Measurements from ENCODE around the gene CHRNA10. TPM values are rescaled to one million over a fixed set of nuclear protein-coding genes. Genes with fewer than 3 reads are reported as not detected.

Gene CHRNA10
- total RNA-seq, 4 donors from 2014 or later: 0.38 to 1.1 (median 1.1) TPM; not detected in 1

DNA sequence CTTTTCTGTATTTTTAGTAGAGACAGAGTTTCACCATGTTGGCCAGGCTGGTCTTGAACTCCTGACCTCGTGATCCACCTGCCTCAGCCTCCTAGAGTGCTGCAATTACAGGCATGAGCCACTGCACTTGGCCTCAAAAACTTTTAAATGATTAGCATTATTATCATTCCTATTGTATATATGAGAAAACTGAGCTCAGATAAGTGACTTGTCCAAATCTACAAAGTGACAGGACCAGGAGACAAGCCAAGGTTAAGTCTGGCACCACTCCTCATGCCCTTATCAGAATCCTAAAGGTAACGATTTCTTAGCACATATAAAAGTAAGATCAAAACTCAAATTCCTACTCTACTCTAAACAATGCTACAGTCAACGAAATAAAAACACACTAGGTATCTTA, 32.2 kb upstream of the CHRNA10 start:
- Histone ChIP-seq H3K27me3 (no peaks in the 10 kb centered on the region), H3K27ac (no peak overlapping the region), H3K9me3 (no peaks in the 10 kb centered on the region), H3K36me3 (peaks cover 11 to 95% (median 32%) of the 10 kb centered on the region in 3 donors), H3K4me3 (no peak overlapping the region), H3K4me1 (no peaks in the 10 kb centered on the region)
- intact Hi-C loops (cut with DNase I): no loop called here
- DNase-seq: no peak
- TF ChIP-seq POLR2A (IDR thresholded peaks at IDR 0.05): no peak
- no peak for TF ChIP-seq CTCF (IDR thresholded peaks at IDR 0.05)
- WGBS, 2 donors: 96 to 98% methylated on average over 3 of the region's 3 CpGs

DNA sequence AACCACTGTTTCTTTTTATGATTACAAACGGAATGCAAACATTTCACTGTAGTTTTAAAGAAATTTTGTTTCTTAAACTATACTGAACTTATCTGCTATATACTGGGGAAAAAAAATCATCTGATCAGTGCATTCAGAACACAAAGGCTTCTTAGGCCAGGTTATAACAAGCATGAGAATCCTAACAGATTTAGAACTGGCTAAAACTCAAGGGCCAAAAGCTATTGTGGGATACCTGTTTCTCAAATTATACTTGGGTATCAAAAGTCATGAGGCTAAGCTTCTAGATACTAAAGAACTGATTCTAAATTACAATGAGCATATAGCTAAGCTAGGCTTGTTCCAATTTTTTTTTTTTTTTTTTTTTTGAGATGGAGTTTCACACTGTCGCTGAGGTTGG, 29.7 kb upstream of the CHRNA10 start:
- peaks cover 13 to 100% (median 48%) of the 10 kb centered on the region in 3 donors for H3K36me3 ChIP-seq

DNA sequence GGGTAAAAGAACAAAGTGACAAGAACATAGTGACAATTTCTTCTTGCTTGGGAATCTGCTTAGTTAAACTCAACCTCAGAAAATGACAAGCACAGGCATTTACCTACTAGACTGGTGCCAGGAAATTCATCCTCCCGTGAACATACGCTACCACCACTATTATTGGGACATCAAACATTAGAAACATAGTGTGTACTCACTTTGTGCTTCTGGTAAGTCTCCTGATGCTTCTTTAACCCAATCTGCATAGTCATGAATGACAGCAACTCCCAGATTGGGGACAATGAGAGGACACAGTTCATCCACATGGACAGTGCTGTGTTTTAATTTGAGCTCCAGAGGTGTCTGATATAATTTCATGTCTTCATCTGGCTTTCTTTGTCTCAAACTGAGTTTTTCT, 29.2 kb upstream of the CHRNA10 start:
- intact Hi-C loops (cut with DNase I): no loop called here
- H3K27me3 ChIP-seq: no peaks in the 10 kb centered on the region
- no peak overlapping the region for H3K27ac ChIP-seq
- TF ChIP-seq CTCF (IDR thresholded peaks at IDR 0.05) (no peak), POLR2A (IDR thresholded peaks at IDR 0.05) (no peak)
- H3K4me1 ChIP-seq: no peaks in the 10 kb centered on the region
- 56 to 75% methylated on average over 2 of the region's 2 CpGs for WGBS, 2 donors
- peaks cover 18 to 100% (median 48%) of the 10 kb centered on the region in 3 donors for H3K36me3 ChIP-seq
- H3K9me3 ChIP-seq: no peaks in the 10 kb centered on the region
- DNase-seq: no peak
- H3K4me3 ChIP-seq: no peak overlapping the region

More for the DNA sequence above, 29.7 kb upstream of the CHRNA10 start:
- WGBS, 2 donors: 95 to 96% methylated on average over 2 of the region's 2 CpGs
- TF ChIP-seq CTCF (IDR thresholded peaks at IDR 0.05): no peak
- no peak for TF ChIP-seq POLR2A (IDR thresholded peaks at IDR 0.05)
- Histone ChIP-seq H3K9me3 (no peaks in the 10 kb centered on the region), H3K27ac (no peak overlapping the region), H3K4me3 (no peak overlapping the region), H3K27me3 (no peaks in the 10 kb centered on the region), H3K4me1 (no peaks in the 10 kb centered on the region)
- DNase-seq: no peak
- intact Hi-C loops (cut with DNase I): no loop called here

DNA sequence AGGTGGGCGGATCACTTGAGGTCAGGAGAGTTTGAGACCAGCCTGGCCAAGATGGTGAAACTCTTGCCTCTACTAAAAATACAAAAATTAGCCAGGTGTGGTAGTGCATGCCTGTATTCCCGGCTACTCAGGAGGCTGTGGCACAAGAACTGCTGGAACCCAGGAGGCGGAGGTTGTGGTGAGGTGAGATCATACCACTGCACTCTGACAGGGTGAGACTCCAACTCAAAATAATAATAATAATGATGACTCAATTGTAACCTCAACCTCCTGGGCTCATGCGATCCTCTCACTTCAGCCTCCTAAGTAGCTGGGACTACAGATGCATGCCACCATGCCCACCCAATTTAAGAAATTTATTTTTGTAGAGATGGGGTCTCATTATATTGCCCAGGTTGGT, 15.6 kb upstream of the CHRNA10 start:
- peaks cover 13 to 100% (median 39%) of the 10 kb centered on the region in 3 donors for H3K36me3 ChIP-seq
- no peak overlapping the region for H3K27ac ChIP-seq
- no peaks in the 10 kb centered on the region for H3K4me1 ChIP-seq
- no peak for DNase-seq
- no peaks in the 10 kb centered on the region for H3K27me3 ChIP-seq
- no peaks in the 10 kb centered on the region for H3K9me3 ChIP-seq
- TF ChIP-seq CTCF (IDR thresholded peaks at IDR 0.05): no peak
- TF ChIP-seq POLR2A (IDR thresholded peaks at IDR 0.05): no peak
- WGBS, 2 donors: 71 to 76% methylated on average over 4 of the region's 4 CpGs
- H3K4me3 ChIP-seq: no peak overlapping the region
- intact Hi-C loops (cut with DNase I): no loop called here

GRCh38 chr11:3685923-3686322, 14.7 kb upstream of the CHRNA10 start:
- TF ChIP-seq POLR2A (IDR thresholded peaks at IDR 0.05): no peak
- no peak for TF ChIP-seq CTCF (IDR thresholded peaks at IDR 0.05)
- H3K36me3 ChIP-seq: peaks cover 15 to 100% (median 41%) of the 10 kb centered on the region in 3 donors
- intact Hi-C loops (cut with DNase I): no loop called here
- no peak overlapping the region for H3K27ac ChIP-seq
- H3K27me3 ChIP-seq: no peaks in the 10 kb centered on the region
- WGBS, 2 donors: 81% methylated on average over 6 to 7 of the region's 7 CpGs
- no peaks in the 10 kb centered on the region for H3K9me3 ChIP-seq
- no peaks in the 10 kb centered on the region for H3K4me1 ChIP-seq
- no peak overlapping the region for H3K4me3 ChIP-seq
- no peak for DNase-seq

All from esophagus squamous epithelium (tissue), 5 donors.